H1 (cell line): Measurements from ENCODE around the gene COL6A1.

Source experiments
- CHD2 ChIP-seq: IDR thresholded peaks from 2 replicates; pipeline ENCODE4 v1.6.1; 2012; ENCODE audit warnings: low read length, improper control_type of control experiment
- GABPA ChIP-seq: IDR thresholded peaks from 2 replicates; pipeline ENCODE4 v1.6.1; 2011; ENCODE audit warnings: mild to moderate bottlenecking, low read length, moderate library complexity, borderline replicate concordance; ENCODE audit not compliant: insufficient read depth
- TF ChIP-seq, protein P1 (sequence below), 3 experiments: IDR thresholded peaks; 1 replicate in 2 of 3; 2 replicates in 1 of 3; pipeline versions ENCODE4 v1.5.1 to v1.6.1; 2011; ENCODE audit warnings: low read length in 3 of 3, mild to moderate bottlenecking in 3 of 3, inconsistent platforms in 2 of 3, low read depth in 1 of 3, moderate library complexity in 1 of 3; ENCODE audit not compliant: insufficient read depth in 1 of 3; ENCODE audit errors: control extremely low read depth in 1 of 3

GRCh38 chr21:45989355-45990048, 7.9 kb downstream of the COL6A1 start:
- TF ChIP-seq, protein P1, sequence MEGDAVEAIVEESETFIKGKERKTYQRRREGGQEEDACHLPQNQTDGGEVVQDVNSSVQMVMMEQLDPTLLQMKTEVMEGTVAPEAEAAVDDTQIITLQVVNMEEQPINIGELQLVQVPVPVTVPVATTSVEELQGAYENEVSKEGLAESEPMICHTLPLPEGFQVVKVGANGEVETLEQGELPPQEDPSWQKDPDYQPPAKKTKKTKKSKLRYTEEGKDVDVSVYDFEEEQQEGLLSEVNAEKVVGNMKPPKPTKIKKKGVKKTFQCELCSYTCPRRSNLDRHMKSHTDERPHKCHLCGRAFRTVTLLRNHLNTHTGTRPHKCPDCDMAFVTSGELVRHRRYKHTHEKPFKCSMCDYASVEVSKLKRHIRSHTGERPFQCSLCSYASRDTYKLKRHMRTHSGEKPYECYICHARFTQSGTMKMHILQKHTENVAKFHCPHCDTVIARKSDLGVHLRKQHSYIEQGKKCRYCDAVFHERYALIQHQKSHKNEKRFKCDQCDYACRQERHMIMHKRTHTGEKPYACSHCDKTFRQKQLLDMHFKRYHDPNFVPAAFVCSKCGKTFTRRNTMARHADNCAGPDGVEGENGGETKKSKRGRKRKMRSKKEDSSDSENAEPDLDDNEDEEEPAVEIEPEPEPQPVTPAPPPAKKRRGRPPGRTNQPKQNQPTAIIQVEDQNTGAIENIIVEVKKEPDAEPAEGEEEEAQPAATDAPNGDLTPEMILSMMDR (IDR thresholded peaks at IDR 0.05; ENCODE audit: control extremely low read depth in 1 of 3, insufficient read depth in 1 of 3, low read depth in 1 of 3, low read length in 3 of 3) = no peak
- TF ChIP-seq CHD2 = no peak
- TF ChIP-seq GABPA = no peak
